Astrocyte of the spinal cord (primary cell): Measurements from ENCODE around the gene STRIP1.
"Not testable (repeated sequence)": the region's sequence is repeated elsewhere in the genome, so short reads cannot be mapped to it uniquely, and the experiment has no call there.

Experiments used
- DNase-seq: peaks from one replicate; pipeline ENCODE4 v3.0.0; 2011; ENCODE audit warnings: low read depth, low spot score
- H3K4me3 ChIP-seq: 2 replicates; pipeline ENCODE4 v1.5.1; 2011; ENCODE audit warnings: low read depth, mild to moderate bottlenecking, low read length, moderate library complexity
- in situ Hi-C: cut with HindIII; loops from 2 replicates; pipeline ENCODE4 v1.10.0; 2017; ENCODE audit warnings: low sequenced_read_pairs
- TF ChIP-seq, protein P1 (sequence below): IDR thresholded peaks from 2 replicates; pipeline ENCODE4 v1.5.1; 2012; ENCODE audit warnings: low read depth, mild to moderate bottlenecking, low read length, inconsistent platforms

The STRIP1 gene

GRCh38 chr1:110070671-110071242 is 36.3 kb downstream of the STRIP1 start, which contains the start of gene ALX3:
Gene ALX3 (minus strand): TSS chr1:110070672. CDS start chr1:110070612, 60 bp downstream.
- TF ChIP-seq, protein P1, sequence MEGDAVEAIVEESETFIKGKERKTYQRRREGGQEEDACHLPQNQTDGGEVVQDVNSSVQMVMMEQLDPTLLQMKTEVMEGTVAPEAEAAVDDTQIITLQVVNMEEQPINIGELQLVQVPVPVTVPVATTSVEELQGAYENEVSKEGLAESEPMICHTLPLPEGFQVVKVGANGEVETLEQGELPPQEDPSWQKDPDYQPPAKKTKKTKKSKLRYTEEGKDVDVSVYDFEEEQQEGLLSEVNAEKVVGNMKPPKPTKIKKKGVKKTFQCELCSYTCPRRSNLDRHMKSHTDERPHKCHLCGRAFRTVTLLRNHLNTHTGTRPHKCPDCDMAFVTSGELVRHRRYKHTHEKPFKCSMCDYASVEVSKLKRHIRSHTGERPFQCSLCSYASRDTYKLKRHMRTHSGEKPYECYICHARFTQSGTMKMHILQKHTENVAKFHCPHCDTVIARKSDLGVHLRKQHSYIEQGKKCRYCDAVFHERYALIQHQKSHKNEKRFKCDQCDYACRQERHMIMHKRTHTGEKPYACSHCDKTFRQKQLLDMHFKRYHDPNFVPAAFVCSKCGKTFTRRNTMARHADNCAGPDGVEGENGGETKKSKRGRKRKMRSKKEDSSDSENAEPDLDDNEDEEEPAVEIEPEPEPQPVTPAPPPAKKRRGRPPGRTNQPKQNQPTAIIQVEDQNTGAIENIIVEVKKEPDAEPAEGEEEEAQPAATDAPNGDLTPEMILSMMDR: no peak

DNA sequence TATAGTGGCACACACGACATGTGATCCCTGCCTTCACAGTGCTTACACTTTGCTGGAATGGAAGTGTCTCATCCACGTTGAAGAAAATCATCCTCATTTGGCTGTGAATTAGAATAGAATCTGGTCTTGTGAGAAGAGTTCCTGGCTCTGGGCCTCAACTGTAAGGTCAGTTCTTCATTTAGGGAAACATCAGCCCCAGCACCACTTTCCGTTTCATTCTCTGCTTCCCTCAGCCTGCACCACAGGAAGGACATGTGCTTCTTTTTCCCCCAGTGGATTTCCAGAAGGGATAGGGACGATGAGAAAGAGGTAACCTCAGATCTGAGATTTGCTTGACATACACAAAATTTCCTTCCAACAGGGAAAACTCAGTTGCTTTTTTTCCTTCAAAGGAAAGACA is 39.7 kb downstream of the STRIP1 start:
- in situ Hi-C loops: no loop called here
- no peak overlapping the region for H3K4me3 ChIP-seq
- TF ChIP-seq, protein P1: no peak
- DNase-seq: no peak

More at GRCh38 chr1:110070671-110071242, 36.3 kb downstream of the STRIP1 start, which contains the start of gene ALX3:
- DNase-seq: no peak
- H3K4me3 ChIP-seq: no peak within 1 kb of the TSS
- in situ Hi-C loops: no loop called here

DNA sequence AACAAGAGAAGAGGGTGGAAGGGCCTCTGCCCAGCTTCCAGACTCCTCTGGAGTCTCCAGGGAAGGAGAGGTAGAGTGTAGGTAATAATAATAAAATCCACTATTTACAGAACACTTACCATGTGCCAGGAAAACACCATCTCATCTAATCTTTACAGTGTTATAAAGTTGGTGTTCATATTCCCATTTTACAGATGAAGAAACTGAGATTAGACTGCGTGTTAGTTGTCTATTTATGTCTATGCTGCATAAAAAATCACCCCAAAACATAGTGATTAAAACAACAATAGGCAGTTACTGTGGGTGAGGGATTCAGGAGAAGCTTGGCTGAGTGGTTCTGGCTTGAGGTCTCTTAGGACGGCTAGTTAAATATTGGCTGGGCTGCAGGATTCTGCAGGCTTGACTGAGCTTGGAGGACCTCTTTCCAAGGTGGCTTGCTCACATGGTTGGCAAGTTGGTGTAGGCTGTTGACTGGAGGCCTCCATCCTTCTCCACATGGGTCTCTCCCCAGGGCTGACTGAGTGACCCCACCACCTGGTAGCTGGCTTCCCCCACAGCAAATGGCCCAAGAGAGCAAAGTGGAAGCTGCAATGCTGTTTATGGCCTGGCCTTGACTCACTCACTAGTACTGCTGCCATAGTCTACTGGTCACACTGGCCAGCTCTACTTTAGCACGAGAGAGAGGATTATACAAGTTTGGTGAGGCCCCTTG is 42.5 kb downstream of the STRIP1 start:
- DNase-seq: no peak
- no peak overlapping the region for H3K4me3 ChIP-seq
- TF ChIP-seq, protein P1: no peak
- in situ Hi-C loops: no loop called here

- in situ Hi-C loops, H3K4me3 ChIP-seq, DNase-seq: not testable (repeated sequence)
Observed at GRCh38 chr1:110079995-110080394, 45.6 kb downstream of the STRIP1 start.

DNA sequence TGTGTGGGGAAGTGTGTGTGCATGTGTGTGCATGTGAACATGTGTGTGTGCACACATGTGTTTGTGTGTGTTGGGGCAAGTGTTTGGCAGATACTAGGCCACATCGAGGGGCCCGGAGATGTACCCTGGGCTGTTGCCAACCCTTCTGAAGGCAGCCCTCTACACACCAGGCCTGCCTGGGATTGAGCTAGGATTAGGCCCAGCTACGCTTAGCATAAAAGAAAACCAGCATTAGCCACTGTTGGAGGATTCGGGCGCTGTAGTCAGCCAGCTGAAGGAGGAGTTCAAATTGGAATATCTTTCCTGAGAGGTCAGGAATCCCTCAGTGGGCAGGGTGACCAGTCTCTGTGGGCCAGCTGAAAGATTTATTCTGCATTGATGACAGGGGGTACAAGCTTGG is 46.6 kb downstream of the STRIP1 start:
- H3K4me3 ChIP-seq: no peak overlapping the region
- TF ChIP-seq, protein P1: no peak
- DNase-seq: no peak
- in situ Hi-C loops: no loop called here

- in situ Hi-C loops: no loop called here
- no peak for DNase-seq
- TF ChIP-seq, protein P1: no peak
- no peak overlapping the region for H3K4me3 ChIP-seq
Observed at GRCh38 chr1:110082477-110082876, 48.1 kb downstream of the STRIP1 start.

- in situ Hi-C loops: no loop called here
- H3K4me3 ChIP-seq: no peak overlapping the region
- TF ChIP-seq, protein P1: no peak
Observed at GRCh38 chr1:110083061-110083865, 48.8 kb downstream of the STRIP1 start.

More at GRCh38 chr1:110083061-110083865, 48.8 kb downstream of the STRIP1 start:
- no peak for DNase-seq
